Measurements from ENCODE around the gene SEMA7A.

Gene SEMA7A

DNA sequence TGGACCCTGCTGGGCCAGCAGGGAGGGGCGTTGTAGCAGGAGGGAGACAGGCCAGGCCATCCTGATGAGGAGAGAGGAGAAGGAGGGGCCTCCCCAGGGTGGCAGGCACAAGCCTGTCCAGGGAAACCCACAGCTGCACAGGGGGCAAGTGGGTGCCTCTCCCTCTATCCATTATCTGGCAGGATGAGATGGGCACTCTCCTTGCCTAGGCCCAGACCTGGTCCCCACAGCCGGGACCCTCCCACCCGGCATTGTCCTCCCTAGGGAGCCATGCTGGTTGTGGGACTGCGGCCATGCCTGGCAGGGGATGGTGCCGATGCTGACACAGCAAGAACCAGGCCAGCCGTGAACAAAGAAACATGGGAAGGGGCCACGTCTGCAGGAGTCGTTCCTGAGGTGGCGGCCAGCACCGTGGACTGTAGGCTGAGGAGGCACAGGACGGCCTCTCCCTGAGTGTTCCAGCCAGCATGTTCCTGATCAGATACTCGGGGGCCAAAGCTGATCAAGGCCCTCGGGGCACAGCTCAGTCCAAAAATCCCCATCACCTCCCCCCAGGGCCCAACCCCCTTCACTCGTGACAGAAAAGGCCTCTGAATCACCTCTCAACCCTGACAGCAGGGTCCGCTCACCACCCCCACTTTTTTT lies 47.1 kb downstream of the SEMA7A start:
- DNase-seq: no peak

DNA sequence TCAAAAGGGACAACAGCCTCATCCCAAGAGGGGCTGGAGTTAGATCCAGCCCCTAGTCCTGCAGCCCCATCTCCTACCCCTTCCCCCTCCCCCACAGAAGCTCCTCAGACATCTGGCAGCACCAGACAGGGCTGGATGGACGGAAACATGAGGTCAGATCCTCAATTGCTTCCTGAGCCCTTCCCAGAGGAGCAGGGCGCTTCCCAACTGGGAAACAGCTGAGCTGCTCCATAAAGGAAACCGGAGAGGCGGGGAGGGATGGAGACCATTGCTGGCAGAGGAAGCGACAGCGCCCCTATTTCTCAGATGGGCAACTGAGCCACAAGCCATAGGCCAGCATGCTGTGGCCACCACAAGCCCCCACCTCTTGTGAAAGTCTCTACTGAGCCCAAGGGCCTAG lies 48.0 kb downstream of the SEMA7A start:
- DNase-seq: no peak

DNA sequence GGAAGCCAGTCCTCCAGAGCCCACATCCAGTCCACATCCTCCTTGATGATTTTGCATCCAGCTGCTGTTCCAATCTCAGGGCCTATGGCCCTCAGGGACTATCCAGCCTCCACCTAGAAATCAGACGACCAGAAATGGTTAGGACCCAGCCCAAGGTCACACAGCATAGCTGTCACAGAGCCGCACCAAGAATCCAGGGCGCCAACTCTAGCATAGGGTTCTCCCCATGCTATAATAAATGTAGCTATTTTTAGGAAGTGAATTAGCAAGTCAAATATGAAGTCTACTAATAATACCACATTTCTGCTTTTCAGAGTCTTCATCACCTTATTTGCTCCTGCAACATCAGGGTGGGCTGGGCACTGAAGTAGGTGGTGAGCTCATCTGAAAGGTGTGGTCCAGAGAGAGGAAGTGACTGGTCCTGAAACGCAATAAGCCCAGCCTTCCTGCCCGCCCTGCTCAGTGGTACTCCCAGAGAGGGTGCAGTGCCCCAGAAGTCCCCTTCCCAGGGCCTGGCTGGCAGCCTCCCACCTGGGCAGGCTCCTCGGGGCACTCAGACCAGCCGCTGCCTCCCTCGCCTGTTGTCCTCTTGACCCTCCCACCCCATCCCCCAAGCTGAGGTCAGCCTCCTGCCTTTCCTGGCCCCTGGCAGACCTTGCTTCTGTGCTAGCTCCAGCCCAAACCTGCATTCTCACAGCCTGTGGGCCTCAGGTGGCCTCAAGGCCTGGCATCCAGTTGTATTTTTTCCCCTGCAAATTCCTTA lies 48.7 kb downstream of the SEMA7A start:
- peak; percentile 76 for DNase-seq

DNA sequence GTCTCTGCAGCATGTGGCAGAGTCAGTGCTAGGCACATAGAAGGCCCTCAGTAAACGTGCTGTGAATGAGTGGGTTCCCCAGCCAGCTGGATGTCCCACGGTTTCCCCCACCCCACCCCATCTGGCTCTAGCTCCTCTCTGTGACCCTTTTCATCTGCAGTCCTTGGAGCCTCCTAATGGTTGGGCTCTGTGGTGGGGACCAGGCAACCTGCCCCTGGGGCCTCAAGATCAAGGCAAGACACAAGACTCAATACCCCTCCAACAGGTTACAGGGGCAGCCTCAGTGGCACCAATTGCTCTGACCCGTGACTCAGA lies 49.2 kb downstream of the SEMA7A start:
- no peak for DNase-seq

DNA sequence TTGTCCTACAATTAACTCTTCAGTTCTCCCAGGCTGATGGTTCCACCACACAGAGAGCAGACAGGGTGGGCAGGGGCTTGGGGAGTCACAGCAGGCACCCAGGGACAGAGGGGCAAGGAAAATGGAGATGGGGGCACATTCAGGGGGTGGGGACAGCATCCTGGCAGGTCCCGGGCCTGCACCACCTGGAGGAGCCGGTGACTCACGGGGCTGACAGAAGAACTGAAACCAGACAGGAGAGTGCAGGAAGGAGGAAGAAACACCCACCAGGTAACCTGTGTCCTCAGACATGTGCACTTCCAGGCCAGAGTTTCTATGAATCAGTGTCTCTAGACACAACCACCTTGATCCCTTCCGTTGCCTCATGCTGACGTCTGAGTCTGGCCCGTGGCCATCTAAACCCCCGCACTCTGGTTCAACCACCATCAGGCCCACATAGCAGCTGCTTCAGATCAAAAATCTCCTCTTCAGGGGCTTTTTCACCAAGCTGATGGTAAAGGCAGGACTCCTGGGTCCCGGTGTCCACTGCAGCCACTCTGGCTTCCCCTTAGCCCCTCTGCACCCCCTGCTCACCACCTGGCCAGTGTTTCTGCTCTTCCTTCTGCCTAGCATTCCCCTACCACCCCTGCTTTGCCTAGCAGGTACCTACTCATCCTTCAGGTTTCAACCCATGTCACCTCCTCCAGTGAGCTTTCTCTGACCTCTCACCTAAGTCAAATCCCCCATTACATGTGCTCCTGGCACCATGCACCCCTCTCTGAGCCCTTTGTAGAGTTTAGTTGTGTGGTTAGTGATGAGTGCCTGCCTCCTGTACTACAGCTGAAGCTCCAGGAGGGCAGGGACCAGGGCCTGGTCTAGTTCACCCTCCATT lies 49.8 kb downstream of the SEMA7A start:
- peak; percentile 69 for DNase-seq

DNA sequence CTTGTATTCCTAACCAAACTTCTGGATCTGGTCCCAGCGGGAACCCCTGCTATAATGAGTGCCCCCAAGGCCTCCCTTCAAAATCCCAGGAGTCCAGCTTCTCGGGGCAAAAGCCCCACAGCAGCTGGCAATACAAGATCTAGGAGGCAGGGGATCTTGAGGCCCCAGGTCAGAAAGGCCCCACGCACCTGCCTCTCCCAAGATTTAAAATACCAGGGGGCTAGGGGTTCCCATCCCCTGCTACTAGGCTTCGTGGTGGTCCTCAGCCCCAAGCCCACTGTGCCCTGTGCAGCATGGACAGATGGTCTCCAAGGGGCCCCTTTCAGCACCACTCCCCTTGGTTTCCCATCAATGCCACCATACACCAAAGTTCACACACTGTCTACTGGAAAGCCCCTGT lies 50.5 kb downstream of the SEMA7A start:
- no peak for DNase-seq

DNA sequence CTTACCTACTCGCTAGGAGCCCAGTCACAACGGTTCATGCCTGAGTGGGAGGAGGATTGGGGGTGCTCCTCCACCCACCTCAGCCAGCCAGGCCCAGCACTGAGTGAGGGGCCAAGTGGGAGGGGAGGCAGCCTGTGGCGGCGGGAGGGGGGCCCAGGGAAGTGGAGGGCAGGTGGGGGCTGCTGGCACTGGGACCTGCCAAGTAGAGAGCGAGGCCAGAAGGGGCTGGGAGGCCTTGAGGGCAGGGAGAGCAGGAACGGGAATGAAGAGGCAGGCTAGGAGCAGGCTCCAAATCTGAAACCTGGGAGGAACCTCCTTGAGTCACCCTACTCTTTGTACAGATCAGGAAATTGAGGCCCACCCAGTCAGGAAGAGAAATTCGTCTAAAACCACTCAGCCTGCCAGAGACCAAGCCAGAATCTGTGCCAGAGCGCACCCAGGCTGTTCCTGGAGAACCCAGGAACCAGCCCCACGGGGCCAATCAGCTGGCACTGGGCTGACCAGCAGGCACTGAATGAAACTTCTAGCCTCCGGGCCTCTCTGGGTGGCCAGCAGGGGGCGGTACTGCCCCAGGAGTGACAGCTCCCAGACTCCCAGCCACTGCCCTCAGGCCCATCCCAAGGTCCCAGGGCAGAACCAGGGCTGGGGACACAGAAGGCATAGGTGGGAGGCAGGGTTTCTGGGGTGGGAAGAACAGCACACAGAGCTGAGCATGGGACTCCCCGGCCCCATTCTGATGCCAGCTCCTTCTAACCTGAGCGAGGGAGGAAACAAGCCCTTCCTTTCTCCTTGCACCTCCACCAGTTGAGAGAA lies 51.5 kb downstream of the SEMA7A start:
- DNase-seq: peak; percentile 90

DNA sequence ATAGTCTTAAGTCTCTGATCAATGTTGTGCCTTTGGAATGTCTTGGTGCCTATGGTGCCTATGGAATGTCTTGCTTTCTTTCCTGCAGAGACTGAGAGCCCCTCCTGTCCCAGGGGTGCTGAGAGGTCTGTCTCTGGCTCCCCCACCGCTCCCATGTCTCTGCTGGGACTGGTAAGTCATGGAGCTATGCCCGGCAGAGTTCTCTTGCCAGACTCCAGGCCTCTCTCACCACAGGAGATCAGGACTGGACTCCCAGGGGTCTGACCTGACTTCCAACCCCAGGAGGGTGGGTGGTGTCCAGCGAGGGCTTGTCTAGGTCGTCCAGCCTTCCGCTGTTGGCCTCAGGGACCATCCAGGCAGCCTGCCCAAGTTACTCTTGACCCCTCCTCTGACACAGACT lies 52.3 kb downstream of the SEMA7A start:
- no peak for DNase-seq

DNA sequence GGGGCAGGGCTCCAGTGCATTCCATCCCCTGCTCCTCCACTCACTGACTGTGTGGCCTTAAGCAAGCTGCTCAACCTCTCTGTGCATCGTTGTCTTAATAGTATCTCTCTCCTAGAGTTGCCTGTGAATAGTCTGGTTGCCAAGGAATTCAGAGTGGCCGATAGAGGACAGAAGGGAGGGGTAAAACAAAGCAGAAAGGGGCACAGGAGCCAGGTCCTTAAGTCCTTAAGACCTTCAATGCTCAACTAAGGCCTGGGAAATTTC lies 52.6 kb downstream of the SEMA7A start:
- no peak for DNase-seq

DNA sequence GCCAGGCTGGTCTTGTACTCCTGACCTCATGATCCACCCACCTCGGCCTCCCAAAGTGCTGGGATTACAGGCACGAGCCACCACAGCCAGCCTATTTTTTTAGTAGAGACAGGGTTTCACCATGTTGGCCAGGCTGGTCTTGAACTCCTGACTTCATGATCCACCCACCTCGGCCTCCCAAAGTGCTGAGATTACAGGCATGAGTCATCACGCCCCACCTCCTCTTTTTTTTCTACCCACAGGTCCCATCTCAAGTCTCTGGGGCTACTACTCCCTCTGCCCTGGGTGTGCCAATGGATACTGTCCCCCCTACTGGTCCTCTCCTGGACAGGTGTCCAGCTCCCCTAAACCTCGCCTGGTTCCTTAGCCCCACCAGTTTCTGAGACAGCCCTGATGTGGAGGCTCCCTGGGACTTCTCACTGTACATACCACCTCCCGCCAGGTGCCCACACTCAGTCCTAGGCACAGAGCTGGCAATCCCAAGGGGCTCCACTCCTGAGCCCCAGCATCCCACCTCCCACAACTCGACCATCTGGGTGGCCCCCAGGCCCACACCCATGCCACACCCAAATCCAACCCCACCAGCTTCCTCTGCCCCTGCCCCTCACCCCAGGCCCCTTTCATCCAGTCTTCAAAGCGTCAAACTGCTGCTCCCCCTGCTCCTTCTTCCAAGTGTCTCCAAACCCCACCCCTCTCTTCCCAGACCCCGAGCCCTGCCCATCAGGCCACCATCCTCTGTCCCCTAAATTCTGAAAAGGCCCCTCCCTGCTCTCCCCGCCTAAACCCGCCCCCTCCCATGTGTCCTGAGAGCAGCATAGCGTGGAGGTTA lies 53.2 kb downstream of the SEMA7A start:
- no peak for DNase-seq

DNA sequence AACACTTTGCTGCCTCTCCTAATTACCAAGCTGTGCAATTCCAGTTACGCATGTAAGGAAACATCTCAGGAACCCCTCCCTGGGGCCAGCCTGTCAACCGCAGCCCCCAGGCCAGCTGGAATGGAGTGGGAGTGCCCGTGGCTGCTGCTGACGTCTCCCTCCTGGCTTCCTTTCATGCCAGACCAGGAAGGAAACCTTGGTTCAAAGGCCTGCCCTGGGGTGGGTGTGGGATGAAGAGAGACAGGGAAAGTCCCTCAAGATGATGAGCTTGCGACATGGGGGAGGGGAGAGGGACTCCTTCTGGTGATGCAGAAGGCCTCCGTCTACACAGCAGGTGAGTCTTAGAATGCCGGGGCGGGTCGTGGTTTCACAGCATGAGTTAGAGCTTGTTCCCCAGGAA lies 54.9 kb downstream of the SEMA7A start:
- DNase-seq: peak; percentile 54

DNA sequence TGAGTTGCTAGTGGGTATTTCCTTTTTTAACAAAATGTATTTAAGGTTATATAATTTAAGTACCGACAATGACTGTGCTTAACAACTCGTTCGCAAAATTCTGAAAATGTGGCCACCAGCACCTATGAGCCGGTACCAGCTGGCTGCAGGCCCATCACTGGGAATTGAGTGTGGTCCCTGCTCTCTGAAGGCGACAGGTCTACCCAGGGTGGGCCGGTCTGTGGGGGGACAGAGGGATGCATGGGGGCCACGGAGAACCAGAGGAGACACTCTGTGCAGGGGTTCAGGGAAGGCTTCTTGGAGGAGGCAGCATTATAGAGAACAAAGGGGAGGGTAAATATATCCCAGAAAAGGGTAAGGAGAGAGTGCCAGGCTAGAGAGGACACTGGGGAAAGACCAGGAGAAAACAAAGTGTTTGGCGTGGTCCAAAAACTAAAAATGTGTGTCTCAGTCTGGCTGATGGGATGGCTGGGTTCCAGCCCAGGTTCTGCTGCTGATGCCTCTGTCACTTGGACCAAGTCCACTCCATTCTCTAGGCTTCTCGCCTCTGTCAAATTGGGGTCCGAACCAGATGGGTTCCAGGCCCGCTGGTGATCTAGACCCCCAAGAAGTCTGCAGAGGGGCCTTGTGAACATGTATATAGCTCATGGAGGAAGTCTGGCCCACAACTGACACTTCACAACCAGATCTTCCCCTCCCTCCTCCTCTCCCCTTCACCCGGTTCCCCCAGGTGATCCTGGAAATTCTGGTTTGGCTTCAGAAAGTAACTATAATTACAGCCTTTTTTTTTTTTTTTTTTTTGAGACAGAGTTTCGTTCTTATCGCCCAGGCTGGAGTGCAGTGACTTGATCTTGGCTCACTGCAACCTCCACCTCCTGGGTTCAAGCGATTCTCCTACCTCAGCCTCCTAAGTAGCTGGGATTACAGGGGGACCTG lies 55.7 kb downstream of the SEMA7A start:
- DNase-seq: no peak

DNA sequence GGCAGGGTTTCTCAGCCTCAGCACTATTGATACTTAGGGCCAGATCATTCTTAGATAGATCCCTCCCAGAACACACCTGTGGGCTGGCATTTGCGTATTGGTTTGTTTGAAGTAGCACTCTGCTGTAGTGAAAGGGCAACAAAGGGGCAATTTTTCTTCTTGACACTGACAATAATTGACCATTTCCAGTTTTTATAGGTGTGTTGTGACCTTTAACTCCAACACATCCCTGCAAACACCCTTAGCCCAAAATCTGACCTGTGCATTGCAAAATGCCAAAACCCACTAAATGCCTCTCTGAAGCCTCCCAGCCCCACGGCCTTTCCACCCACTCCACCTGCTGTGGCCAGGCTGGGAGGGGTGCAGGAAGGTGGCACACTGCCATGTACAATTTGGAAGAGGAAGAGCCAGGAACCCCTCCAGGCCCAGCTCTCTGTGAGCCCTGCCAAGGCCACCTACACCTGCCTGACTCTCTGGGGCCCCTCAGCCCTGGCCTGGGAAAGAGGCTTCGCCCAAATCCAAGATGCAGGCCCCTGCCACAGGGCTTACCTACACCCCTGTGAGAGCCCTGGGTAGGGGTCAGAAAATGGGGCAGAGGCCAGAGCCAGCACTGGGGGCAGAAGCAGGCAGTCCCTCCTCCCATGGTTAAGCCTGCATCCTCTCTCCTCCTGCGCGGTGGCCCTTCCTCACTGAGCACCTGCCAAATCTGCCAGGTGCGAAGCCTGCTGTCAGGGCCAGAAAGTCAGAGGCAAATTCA lies 56.8 kb downstream of the SEMA7A start:
- no peak for DNase-seq

DNA sequence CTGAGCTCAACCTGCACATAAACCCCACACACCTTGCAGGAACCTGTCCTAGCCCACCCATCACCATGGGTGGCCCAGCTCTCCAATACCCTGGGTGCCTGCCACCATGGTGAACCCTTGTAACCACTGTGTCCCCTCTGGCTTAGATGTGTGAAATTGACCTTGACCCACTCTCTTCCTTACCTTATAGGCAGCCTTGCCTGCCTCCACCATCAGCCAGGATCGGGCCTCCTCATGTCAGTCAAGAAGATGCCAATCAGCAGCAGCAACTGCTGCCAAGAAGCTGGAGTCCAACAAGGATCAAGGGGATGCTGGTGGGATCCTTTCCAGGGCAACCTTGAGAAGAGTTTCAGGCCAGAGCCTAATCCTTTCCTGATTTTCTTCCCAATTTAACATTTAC lies 57.5 kb downstream of the SEMA7A start:
- DNase-seq: no peak

DNA sequence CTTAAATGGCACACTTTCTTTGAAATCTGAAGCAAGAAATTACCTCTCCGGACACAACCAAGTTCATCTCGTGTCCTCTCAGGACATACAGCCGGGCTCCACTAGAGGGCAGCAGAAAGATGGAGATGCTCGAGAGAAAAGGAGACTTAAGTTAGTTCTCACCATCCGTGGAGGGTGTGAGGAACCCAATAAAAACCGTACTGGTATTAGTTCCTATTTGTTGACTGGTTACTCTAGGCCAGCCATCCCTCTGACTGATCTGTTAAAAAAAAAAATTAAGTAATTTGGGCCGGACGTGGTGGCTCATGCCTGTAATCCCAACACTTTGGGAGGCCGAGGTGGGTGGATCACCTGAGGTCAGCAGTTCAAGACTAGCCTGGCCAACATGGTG lies 58.5 kb downstream of the SEMA7A start:
- peak; percentile 91 for DNase-seq

DNA sequence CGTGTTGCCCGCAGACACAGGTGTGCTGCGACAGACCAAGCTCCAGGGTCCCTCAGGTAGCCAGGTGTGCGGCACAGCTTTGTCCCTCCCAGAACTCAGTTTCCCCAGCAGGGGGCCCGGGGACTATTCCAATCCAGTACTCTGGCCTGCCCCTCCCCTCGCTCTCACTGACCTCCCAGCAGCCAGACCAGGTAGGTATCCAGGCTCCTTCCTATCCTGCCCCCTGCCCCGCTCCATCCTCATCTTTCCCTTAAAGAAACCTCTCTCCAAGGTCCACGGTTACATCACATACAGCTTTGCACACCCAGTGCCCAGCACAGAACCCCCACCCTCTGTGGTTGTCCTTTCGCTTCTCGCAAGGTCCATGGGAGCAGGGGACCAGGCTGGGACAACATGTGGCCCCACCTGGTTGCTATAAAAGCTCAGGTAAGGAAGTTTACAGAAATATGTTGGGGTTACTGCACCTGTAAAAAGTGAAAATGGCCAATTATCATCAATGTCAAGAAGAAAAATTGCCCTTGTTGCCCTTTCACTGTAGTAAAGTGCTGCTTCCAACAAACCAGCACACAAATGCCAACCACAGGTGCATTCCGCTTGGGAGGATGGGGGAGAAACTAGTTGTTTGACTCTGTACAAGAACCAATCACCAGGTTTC lies 59.0 kb downstream of the SEMA7A start:
- DNase-seq: no peak

DNA sequence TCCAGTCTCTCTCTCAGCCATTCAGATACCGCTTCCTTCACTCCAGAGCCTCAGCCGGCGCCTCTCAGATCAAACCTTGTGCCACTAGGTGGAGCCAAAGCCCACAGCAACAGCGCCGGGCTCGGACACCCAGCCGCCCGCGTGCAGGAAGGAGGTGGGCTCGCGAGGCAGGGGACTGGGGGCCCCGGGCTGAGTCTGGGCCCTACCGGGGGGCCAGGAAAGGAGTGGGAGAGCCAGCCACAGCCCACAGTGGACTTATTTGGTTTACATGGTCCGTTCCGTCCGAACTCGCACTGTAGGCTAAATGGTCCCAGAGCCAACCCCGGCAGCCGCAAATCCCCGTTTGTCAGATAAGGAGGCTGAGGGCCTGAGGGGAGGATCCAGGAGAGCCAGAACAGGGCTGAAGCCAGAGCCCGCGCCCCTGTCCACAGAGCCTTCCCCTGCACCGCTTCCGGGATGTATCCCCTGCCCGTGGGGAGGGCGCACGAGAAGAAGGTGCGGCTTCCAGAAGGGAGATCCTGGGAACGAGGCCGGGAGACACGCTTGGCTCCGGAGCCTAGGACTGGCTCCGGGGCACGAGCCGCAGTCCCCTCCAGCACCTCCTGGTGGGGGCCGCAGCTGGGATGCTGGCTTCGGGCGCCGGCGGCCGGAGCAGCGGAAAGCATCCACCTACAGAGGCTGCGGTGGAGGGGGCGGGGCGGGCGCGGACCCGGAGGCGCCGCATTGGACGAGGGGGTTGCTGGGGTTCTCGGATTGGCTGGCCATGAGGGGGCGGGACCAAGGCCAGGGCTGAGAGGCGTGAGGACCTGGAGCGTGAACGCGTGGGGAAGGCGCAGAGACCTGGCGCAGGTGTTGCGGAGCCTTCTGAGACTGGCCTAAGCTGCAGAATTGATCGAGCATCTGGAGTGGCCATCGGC lies 59.8 kb downstream of the SEMA7A start:
- DNase-seq: peak; percentile 96

DNA sequence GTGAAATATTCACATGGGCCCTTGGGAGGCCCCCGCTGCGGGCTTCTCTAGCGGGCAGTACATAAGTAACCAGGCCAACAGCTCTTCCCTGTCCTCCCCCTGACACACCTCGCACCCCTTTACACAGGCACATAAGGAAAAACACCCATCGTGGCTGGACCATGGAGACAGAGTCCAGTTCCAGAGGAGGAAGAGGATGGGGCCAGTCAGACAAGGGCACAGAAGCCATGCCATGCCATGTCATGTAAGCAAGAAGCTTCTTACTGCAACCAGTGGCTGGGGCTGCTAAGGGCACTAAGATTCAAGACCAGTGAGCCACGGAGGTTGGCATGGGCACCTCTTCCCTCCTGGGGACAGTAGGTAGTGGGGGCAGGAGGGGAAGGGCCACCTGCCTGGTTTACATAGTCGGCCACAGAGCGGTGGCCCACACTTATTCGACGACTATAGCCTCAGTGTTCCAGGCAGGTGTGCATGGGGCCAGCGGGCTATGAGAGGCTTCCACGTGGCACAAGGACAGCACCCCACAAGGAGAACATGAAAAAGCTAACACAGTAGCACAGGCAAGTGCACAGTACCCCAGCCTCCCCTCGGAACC lies 60.6 kb downstream of the SEMA7A start:
- no peak for DNase-seq

Measured in activated CD4-positive, alpha-beta T cell treated with anti-CD3 and anti-CD28 coated beads, Interleukin-2, Interleukin-6, amounts not matched to agents 100 ng/mL and 50 ng/mL, durations not matched to agents 16 hours and 8 hours (primary cell).